Fibroblast of skin of back (primary cell): ENCODE results near the gene S100A8.

Source experiments
- DNase-seq: peaks from one replicate; pipeline ENCODE4 v3.0.0-alpha.2; 2013

The S100A8 gene

DNA sequence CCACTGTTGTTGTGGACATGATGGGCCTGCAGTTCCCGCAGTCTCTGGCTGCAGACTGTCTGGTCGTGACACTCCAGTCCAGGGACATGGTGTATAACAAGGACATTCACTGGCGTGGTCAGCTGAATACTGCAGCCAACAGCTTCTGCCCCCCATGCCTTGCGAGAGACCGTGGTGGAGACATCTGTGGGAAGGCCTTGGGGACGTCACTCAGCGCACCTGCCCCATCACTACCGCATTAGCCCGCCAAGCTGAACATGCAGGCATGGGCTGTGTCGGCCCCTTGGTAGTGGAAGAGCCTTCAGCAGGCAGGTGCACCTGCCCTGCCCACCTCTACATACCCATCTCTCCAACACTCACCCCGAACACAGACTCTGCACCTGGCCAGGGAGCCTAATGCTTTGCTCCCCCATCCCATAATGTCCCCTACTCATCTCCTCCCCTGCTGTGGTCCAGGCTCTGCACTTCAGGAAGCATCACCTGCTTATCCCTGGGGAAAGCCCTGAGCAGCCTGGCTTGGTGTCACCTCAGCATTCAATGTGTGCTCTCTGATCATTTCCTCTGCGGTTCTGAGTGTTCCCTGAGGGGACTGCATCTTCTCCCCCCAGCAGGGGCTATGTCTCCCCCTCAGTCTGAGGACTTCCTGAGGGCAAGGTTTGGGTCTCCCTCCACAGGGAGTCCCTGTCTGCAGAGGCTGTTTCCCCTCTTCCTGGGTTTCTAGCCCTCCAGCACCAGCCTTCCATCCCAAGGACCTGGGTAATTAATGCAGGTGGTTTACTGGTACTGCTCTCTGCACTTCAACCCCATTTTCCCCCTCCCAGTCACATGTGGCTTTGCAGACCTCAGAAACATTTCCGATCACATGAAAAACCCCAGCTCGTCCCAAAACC, 45.4 kb downstream of the S100A8 start:
- DNase-seq, result no peak

DNA sequence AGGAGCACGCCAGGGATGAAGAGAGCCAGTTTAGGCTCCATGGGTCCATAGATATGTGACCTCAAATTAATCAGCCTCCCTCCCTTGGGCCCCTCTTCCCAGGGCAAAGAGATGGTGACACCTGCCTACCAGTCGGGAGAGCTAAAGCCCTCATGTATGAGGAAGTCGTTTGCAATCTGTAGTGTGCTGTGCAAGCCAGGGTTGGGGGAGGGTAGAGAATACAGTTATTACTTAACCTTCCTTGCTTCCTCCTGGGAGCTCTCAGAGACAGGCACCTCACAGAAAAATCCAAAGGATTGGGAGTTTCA, 46.2 kb downstream of the S100A8 start:
- DNase-seq, result no peak

- no peak for DNase-seq
Observed at GRCh38 chr1:153343811-153344717, 46.8 kb downstream of the S100A8 start.

- DNase-seq, result no peak
Observed at GRCh38 chr1:153343040-153343681, 47.7 kb downstream of the S100A8 start.

- DNase-seq, result no peak
Observed at GRCh38 chr1:153342178-153342577, 48.7 kb downstream of the S100A8 start.

DNA sequence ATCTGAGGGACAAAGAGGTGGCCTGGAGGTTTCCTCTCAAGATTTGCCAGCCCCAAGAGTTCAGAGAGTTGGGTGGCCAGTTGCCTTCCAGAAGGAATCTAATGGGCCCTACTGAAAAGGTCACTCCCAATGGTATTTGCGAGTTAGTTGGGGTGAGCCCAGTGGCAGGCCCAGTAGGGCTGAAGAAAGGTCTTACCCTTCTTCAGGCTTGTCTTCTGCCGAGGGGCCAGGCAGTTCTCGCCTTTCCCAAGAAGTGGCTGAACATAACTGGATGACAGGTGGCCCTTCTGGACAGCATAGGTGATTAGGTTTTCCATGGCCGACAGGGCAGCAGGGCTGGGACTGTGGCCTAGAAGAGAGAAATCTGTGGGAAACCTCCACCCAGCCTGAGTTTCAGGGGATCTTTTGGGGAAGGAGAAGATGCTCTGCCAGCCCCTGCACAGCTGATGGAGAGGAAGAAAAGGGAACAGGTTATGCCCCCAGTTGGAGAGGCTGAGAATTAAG, 49.4 kb downstream of the S100A8 start:
- no peak for DNase-seq

- DNase-seq, result no peak
Observed at GRCh38 chr1:153340356-153340755, 50.5 kb downstream of the S100A8 start.
